GM23248 (cell line): ENCODE data around the gene HMCES.

Experiments
- EZH2 ChIP-seq: fragments of 200-600 bp; sonication (generic); IDR thresholded peaks from 2 replicates; pipeline ENCODE4 v1.6.1; 2018; ENCODE audit warnings: antibody characterized with exemption, mild to moderate bottlenecking; ENCODE audit not compliant: insufficient read depth, poor library complexity, severe bottlenecking
- EZH2phosphoT487 ChIP-seq: fragments of 200-600 bp; sonication (generic); IDR thresholded peaks from 2 replicates; pipeline ENCODE4 v1.6.1; 2018; ENCODE audit warnings: antibody characterized with exemption, moderate library complexity, mild to moderate bottlenecking, low read depth; ENCODE audit not compliant: insufficient read depth

GRCh38 chr3:129231331-129232119, 47.1 kb upstream of the HMCES start:
- TF ChIP-seq EZH2 (no peak), EZH2phosphoT487 (no peak)
